Fibroblast of lung (primary cell): ENCODE data around the gene CALM3. TPM values are rescaled to one million over a fixed set of nuclear protein-coding genes. Genes with fewer than 3 reads are reported as not detected.
A peak's percentile ranks its signal among the peaks of the same experiment; 100 is the strongest.

Experiments
- DNase-seq, 2 donors: peaks; one replicate each; pipeline versions ENCODE4 v3.0.0 to v3.0.0-alpha.2; 2010; ENCODE audit warnings: low read depth in 2 of 2
- H2AFZ ChIP-seq: 2 replicates; pipeline ENCODE4 v1.5.1; 2012; ENCODE audit warnings: low read length, control low read depth, inconsistent platforms
- H3K27ac ChIP-seq: 2 replicates; pipeline ENCODE4 v1.5.1; 2011; ENCODE audit warnings: low read length, control low read depth; ENCODE audit not compliant: insufficient read depth
- H3K27me3 ChIP-seq: 2 replicates; pipeline ENCODE4 v1.5.1; 2011; ENCODE audit warnings: mild to moderate bottlenecking, low read length; ENCODE audit not compliant: control insufficient read depth, insufficient read depth
- H3K36me3 ChIP-seq: 2 replicates; pipeline ENCODE4 v1.5.1; 2011; ENCODE audit warnings: low read length; ENCODE audit not compliant: control insufficient read depth, insufficient read depth
- H3K4me1 ChIP-seq: 2 replicates; pipeline ENCODE4 v1.5.1; 2011; ENCODE audit warnings: low read length; ENCODE audit not compliant: control insufficient read depth, insufficient read depth; ENCODE audit errors: extremely low read depth
- H3K4me2 ChIP-seq: 2 replicates; pipeline ENCODE4 v1.5.1; 2011; ENCODE audit warnings: low read length, control low read depth; ENCODE audit not compliant: insufficient read depth; ENCODE audit errors: extremely low read depth
- H3K4me3 ChIP-seq, 4 experiments: fragments of 200-600 bp in 1 of 4; sonication (generic) in 1 of 4; replicated peaks in 1 of 4; 2 replicates each; pipeline ENCODE4 v1.5.1; 2011 to 2016; ENCODE audit warnings: low read length in 4 of 4, low read depth in 3 of 4, mild to moderate bottlenecking in 3 of 4, control low read depth in 2 of 4, inconsistent platforms in 1 of 4, mixed read lengths in 1 of 4; ENCODE audit not compliant: insufficient read depth in 1 of 4; ENCODE audit errors: control extremely low read depth in 1 of 4
- H3K79me2 ChIP-seq: 2 replicates; pipeline ENCODE4 v1.5.1; 2012; ENCODE audit warnings: mild to moderate bottlenecking, low read length, inconsistent platforms; ENCODE audit not compliant: control insufficient read depth, insufficient read depth
- H3K9ac ChIP-seq: 2 replicates; pipeline ENCODE4 v1.5.1; 2011; ENCODE audit warnings: mild to moderate bottlenecking, low read length, control low read depth; ENCODE audit not compliant: insufficient read depth
- H3K9me3 ChIP-seq: 2 replicates; pipeline ENCODE4 v1.5.1; 2012; ENCODE audit warnings: low read depth, low read length; ENCODE audit not compliant: control insufficient read depth, insufficient read depth
- H4K20me1 ChIP-seq: 2 replicates; pipeline ENCODE4 v1.5.1; 2011; ENCODE audit warnings: low read length; ENCODE audit not compliant: control insufficient read depth, insufficient read depth; ENCODE audit errors: extremely low read depth
- EZH2 ChIP-seq: IDR thresholded peaks from 2 replicates; pipeline ENCODE4 v1.5.1; 2012; ENCODE audit warnings: low read length, control low read depth, mild to moderate bottlenecking; ENCODE audit errors: missing control alignments
- polyA plus RNA-seq, 2 donors: library from polyadenylated mRNA; depleted of rRNA in 1 of 2; stranded (reverse) in 1 of 2; unstranded in 1 of 2; fragments of >200 nt; gene quantifications; 2 replicates each; pipeline ENCODE4 v1.2.1, GENCODE V29; 2011 to 2012; ENCODE audit warnings: missing spikeins in 1 of 2
- total RNA-seq: library from RNA; depleted of rRNA; stranded (reverse); fragments of >200 nt; gene quantifications from 2 replicates; pipeline ENCODE4 v1.2.1, GENCODE V29; 2014
- TF ChIP-seq, protein P1 (sequence below), 2 donors: IDR thresholded peaks in 1 of 2; conservative IDR thresholded peaks in 1 of 2; 1 replicate in 1 of 2; 2 replicates in 1 of 2; pipeline ENCODE4 v1.5.1; 2011 to 2012; ENCODE audit warnings: low read length in 2 of 2, control low read depth in 1 of 2, inconsistent platforms in 1 of 2, low read depth in 1 of 2, mild to moderate bottlenecking in 1 of 2

The CALM3 gene
- total and polyA plus RNA-seq, 2 donors (not counting 1 experiment from before 2014, with no cell fraction given): 160 to 901 TPM

DNA sequence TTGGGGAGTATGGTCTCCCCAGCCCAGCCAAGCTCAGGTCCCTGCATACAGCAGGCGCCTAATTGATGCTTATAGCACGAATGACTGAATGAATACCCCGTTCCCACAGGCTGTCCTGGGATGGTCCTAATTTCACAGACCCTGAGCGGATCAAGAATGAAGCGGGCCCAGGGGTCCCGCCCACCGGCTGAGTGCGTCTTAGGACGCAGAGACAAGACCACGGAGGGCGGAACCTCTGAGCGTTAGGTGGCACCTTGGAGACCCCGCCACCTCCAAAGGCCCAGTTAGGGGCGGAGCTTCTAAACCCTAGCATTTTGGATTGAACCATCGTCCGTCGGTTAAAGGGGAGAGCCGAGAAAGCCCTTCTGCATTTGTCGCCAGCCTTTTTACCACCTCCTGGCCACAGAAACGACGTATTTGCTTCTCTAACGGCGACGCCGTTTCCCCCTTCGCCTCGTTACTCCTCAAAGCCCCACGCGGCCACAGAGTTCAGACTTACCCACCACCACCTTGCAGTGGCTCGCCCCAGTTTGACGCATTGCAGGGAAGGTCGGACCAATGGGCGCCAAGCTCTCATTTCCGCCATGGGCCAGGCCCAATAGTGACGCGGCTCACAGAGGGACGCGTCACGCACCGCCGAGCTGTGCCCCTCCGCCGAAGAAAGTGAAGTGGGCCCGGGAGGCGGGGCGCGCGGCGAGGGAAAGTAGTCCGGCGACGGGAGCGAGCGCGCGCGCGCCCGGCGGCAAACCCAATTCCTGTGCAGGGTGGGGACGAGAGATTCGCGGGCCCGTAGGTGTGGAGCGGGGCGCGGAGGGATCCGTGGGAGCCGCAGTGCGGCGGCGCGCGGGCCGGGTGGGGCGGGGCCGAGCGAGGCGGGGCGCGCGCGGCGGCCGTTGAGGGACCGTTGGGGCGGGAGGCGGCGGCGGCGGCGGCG, 479 bp upstream of the CALM3 start:
- Histone ChIP-seq H3K27me3 (no peaks in the 10 kb centered on the region), H3K9me3 (no peaks in the 10 kb centered on the region), H3K4me3 (peak overlapping the region; percentile 78 to 100 (median 87))

GRCh38 chr19:46602392-46603194, 1.5 kb downstream of the CALM3 start:
- no peaks in the 10 kb centered on the region for H4K20me1 ChIP-seq
- DNase-seq: no peak
- no peak overlapping the region for H2AFZ ChIP-seq
- peaks cover 60% of the 10 kb centered on the region for H3K79me2 ChIP-seq
- H3K27me3 ChIP-seq: no peaks in the 10 kb centered on the region
- peaks cover 14% of the 10 kb centered on the region for H3K4me1 ChIP-seq
- peak overlapping the region; percentile 90 for H3K27ac ChIP-seq
- H3K9me3 ChIP-seq: no peaks in the 10 kb centered on the region
- peak overlapping the region; percentile 100 for H3K4me2 ChIP-seq
- H3K9ac ChIP-seq: peak overlapping the region; percentile 100
- H3K36me3 ChIP-seq: peaks cover 13% of the 10 kb centered on the region
- H3K4me3 ChIP-seq: peak overlapping the region; percentile 82 to 100 (median 98)
- TF ChIP-seq EZH2: no peak
- TF ChIP-seq, protein P1, sequence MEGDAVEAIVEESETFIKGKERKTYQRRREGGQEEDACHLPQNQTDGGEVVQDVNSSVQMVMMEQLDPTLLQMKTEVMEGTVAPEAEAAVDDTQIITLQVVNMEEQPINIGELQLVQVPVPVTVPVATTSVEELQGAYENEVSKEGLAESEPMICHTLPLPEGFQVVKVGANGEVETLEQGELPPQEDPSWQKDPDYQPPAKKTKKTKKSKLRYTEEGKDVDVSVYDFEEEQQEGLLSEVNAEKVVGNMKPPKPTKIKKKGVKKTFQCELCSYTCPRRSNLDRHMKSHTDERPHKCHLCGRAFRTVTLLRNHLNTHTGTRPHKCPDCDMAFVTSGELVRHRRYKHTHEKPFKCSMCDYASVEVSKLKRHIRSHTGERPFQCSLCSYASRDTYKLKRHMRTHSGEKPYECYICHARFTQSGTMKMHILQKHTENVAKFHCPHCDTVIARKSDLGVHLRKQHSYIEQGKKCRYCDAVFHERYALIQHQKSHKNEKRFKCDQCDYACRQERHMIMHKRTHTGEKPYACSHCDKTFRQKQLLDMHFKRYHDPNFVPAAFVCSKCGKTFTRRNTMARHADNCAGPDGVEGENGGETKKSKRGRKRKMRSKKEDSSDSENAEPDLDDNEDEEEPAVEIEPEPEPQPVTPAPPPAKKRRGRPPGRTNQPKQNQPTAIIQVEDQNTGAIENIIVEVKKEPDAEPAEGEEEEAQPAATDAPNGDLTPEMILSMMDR (conservative IDR thresholded peaks at IDR 0.05 in 1 of 2, IDR thresholded peaks at IDR 0.05 in 1 of 2; ENCODE audit: low read depth in 1 of 2, low read length in 2 of 2): no peak

More for the DNA sequence above, 479 bp upstream of the CALM3 start:
- Histone ChIP-seq H3K4me1 (peaks cover 12% of the 10 kb centered on the region), H3K36me3 (no peaks in the 10 kb centered on the region), H3K79me2 (peaks cover 45% of the 10 kb centered on the region), H3K9ac (peak overlapping the region; percentile 100), H3K4me2 (peak overlapping the region; percentile 81), H3K27ac (peak overlapping the region; percentile 100), H2AFZ (peak overlapping the region; percentile 99), H4K20me1 (no peaks in the 10 kb centered on the region)
- TF ChIP-seq, protein P1 (conservative IDR thresholded peaks at IDR 0.05 in 1 of 2, IDR thresholded peaks at IDR 0.05 in 1 of 2; ENCODE audit: low read depth in 1 of 2, low read length in 2 of 2): no peak
- no peak for TF ChIP-seq EZH2
- peak; percentile 97 to 99 for DNase-seq

GRCh38 chr19:46603195-46603637, 2.1 kb downstream of the CALM3 start:
- Histone ChIP-seq H3K4me3 (peak overlapping the region; percentile 82 to 100 (median 98)), H3K9me3 (no peaks in the 10 kb centered on the region), H3K4me2 (peak overlapping the region; percentile 100), H4K20me1 (no peaks in the 10 kb centered on the region), H3K27ac (peak overlapping the region; percentile 90), H3K4me1 (peaks cover 14% of the 10 kb centered on the region), H3K27me3 (no peaks in the 10 kb centered on the region), H3K36me3 (peaks cover 19% of the 10 kb centered on the region), H2AFZ (no peak overlapping the region), H3K79me2 (peaks cover 60% of the 10 kb centered on the region), H3K9ac (peak overlapping the region; percentile 51)
- no peak for TF ChIP-seq EZH2
- TF ChIP-seq, protein P1 (conservative IDR thresholded peaks at IDR 0.05 in 1 of 2, IDR thresholded peaks at IDR 0.05 in 1 of 2; ENCODE audit: low read depth in 1 of 2, low read length in 2 of 2): no peak
- no peak for DNase-seq
